AG04450 (cell line): ENCODE data around the gene RBM44. TPM values are rescaled to one million over a fixed set of nuclear protein-coding genes. Genes with fewer than 3 reads are reported as not detected.
A peak's percentile ranks its signal among the peaks of the same experiment; 100 is the strongest.

Experiments used
- CTCF ChIA-PET: fragments of 300-600, 350-600 bp; formaldehyde crosslinking; extraction: SDS; loops from one replicate; lab custom pipeline; 2022; ENCODE audit warnings: antibody characterized with exemption, inconsistent platforms; lab: Charles Lee
- POLR2A ChIA-PET: fragments of 350-600 bp; formaldehyde crosslinking; extraction: SDS; loops from one replicate; lab custom pipeline; 2021; ENCODE audit warnings: antibody characterized with exemption, inconsistent platforms; lab: Yijun Ruan, JAX
- DNase-seq: peaks from one replicate; pipeline ENCODE4 v3.0.0-alpha.2; 2011; ENCODE audit warnings: low read depth, low spot score
- H3K27ac ChIP-seq: one replicate; pipeline ENCODE4 v1.5.1; 2012; ENCODE audit warnings: low read depth, low read length, control low read depth
- H3K27me3 ChIP-seq: one replicate; pipeline ENCODE4 v1.6.0; 2012; ENCODE audit warnings: low read length; ENCODE audit not compliant: control insufficient read depth, insufficient read depth
- H3K4me3 ChIP-seq: 2 replicates; pipeline ENCODE4 v1.5.1; 2011; ENCODE audit warnings: mild to moderate bottlenecking, low read depth, low read length, control low read depth
- H3K9me3 ChIP-seq: 2 replicates; pipeline ENCODE4 v1.5.1; 2012; ENCODE audit warnings: low read length; ENCODE audit not compliant: control insufficient read depth, insufficient read depth
- polyA plus RNA-seq: library from polyadenylated mRNA; depleted of rRNA; stranded (reverse); fragments of >200 nt; gene quantifications from 2 replicates; pipeline ENCODE4 v1.2.3, GENCODE V29; 2011
- TF ChIP-seq, protein P1 (sequence below): IDR thresholded peaks from 2 replicates; pipeline ENCODE4 v1.5.1; 2011; ENCODE audit warnings: low read depth, low read length, control low read depth, inconsistent platforms

Gene RBM44
- polyA plus RNA-seq, 1 experiment: 0.16 TPM

- Histone ChIP-seq H3K27ac (no peak overlapping the region), H3K27me3 (no peaks in the 10 kb centered on the region), H3K9me3 (no peaks in the 10 kb centered on the region), H3K4me3 (no peak overlapping the region)
- CTCF ChIA-PET: no interaction called here
- DNase-seq: no peak
- POLR2A ChIA-PET: no interaction called here
- TF ChIP-seq, protein P1, sequence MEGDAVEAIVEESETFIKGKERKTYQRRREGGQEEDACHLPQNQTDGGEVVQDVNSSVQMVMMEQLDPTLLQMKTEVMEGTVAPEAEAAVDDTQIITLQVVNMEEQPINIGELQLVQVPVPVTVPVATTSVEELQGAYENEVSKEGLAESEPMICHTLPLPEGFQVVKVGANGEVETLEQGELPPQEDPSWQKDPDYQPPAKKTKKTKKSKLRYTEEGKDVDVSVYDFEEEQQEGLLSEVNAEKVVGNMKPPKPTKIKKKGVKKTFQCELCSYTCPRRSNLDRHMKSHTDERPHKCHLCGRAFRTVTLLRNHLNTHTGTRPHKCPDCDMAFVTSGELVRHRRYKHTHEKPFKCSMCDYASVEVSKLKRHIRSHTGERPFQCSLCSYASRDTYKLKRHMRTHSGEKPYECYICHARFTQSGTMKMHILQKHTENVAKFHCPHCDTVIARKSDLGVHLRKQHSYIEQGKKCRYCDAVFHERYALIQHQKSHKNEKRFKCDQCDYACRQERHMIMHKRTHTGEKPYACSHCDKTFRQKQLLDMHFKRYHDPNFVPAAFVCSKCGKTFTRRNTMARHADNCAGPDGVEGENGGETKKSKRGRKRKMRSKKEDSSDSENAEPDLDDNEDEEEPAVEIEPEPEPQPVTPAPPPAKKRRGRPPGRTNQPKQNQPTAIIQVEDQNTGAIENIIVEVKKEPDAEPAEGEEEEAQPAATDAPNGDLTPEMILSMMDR: no peak
Observed at GRCh38 chr2:237823544-237823943, 25.0 kb downstream of the RBM44 start.

DNA sequence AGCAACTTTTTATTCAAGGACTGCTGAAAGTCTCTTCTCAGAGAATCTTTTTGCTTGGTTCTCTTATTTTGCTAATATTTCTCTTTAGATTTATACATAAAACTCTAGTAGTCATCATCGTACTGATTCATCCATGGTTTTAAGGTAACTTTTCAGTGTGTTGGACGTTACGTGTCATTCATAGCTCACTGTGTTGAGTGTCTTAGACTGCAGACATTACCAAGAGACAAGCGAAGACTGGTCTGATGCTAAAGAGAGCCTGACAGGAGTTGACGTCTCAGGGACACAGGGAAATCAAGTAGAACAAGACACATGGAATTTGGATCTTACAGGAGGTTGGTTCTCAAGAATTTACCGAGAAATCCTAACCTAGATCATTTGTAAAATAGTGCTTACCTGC is 25.5 kb downstream of the RBM44 start:
- Histone ChIP-seq H3K27me3 (no peaks in the 10 kb centered on the region), H3K27ac (no peak overlapping the region), H3K4me3 (no peak overlapping the region), H3K9me3 (no peaks in the 10 kb centered on the region)
- ChIA-PET POLR2A (no interaction called here), CTCF (no interaction called here)
- no peak for DNase-seq
- TF ChIP-seq, protein P1: no peak

- no peak overlapping the region for H3K4me3 ChIP-seq
- no peak for DNase-seq
- TF ChIP-seq, protein P1: no peak
- H3K27ac ChIP-seq: no peak overlapping the region
- H3K27me3 ChIP-seq: no peaks in the 10 kb centered on the region
- POLR2A ChIA-PET: no interaction called here
- no peaks in the 10 kb centered on the region for H3K9me3 ChIP-seq
- CTCF ChIA-PET: no interaction called here
Observed at GRCh38 chr2:237827421-237827987, 28.9 kb downstream of the RBM44 start.

GRCh38 chr2:237830522-237830921 is 31.9 kb downstream of the RBM44 start:
- DNase-seq: no peak
- H3K9me3 ChIP-seq: no peaks in the 10 kb centered on the region
- TF ChIP-seq, protein P1: no peak
- H3K27me3 ChIP-seq: no peaks in the 10 kb centered on the region
- ChIA-PET POLR2A (no interaction called here), CTCF (no interaction called here)
- H3K27ac ChIP-seq: no peak overlapping the region
- no peak overlapping the region for H3K4me3 ChIP-seq

DNA sequence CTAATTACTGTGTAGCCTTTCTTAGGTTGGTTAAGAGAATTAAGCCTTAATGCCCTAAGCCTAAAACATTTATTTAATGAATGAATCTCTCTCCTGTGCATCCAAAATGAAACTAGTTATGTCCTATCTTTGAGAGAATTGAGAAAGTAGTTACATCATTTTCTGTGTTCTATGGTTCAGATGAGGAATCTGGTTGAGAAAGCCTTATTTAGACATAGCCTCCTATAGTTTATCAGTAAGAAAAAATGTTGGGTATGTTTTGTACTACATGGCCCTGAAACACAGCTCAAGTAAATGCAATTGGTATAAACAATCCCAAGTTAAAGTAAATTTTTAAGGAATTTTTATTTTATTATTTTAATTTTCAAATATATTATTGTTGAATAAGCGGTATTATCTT is 35.0 kb downstream of the RBM44 start:
- H3K27me3 ChIP-seq: no peaks in the 10 kb centered on the region
- POLR2A ChIA-PET: no interaction called here
- no peak overlapping the region for H3K27ac ChIP-seq
- peak; percentile 16 for DNase-seq
- H3K4me3 ChIP-seq: no peak overlapping the region
- TF ChIP-seq, protein P1: no peak
- CTCF ChIA-PET: interaction anchor here (1.6 kb wide), 1 partner anchor 430 kb away, joined by 4 read pairs; no protein-coding TSS in a partner anchor
- H3K9me3 ChIP-seq: no peaks in the 10 kb centered on the region; the same call in 1 of the 2 replicates
